Activated CD4-positive, alpha-beta T cell treated with anti-CD3 and anti-CD28 coated beads, Interleukin-2, amount 10 ng/mL, durations not matched to agents 24 days and 14 days (primary cell): ENCODE data around the gene ZMYM5. TPM values are rescaled to one million over a fixed set of nuclear protein-coding genes. Genes with fewer than 3 reads are reported as not detected.
"Not testable (repeated sequence)": the region's sequence is repeated elsewhere in the genome, so short reads cannot be mapped to it uniquely, and the experiment has no call there.

Experiments
- DNase-seq: peaks from one replicate; pipeline ENCODE4 v3.0.0; 2022
- H3K27ac Mint-ChIP-seq: one replicate; pipeline ENCODE4 v1.8.0; 2022; ENCODE audit warnings: mild to moderate bottlenecking, mixed read lengths
- H3K27me3 Mint-ChIP-seq: one replicate; pipeline ENCODE4 v1.8.0; 2022; ENCODE audit warnings: mixed read lengths
- H3K36me3 Mint-ChIP-seq: one replicate; pipeline ENCODE4 v1.8.0; 2022; ENCODE audit warnings: low read depth, mild to moderate bottlenecking, mixed read lengths
- H3K4me1 Mint-ChIP-seq: one replicate; pipeline ENCODE4 v1.8.0; 2021; ENCODE audit warnings: mixed read lengths
- H3K4me3 Mint-ChIP-seq: one replicate; pipeline ENCODE4 v1.8.0; 2022; ENCODE audit warnings: mild to moderate bottlenecking, moderate library complexity, mixed read lengths
- H3K9me3 Mint-ChIP-seq: one replicate; pipeline ENCODE4 v1.8.0; 2021; ENCODE audit warnings: mixed read lengths
- intact Hi-C: fragments of 100-400 bp; cut with micrococcal nuclease; formaldehyde crosslinking; loops from one replicate; pipeline ENCODE4 v1.15.1; 2023
- total RNA-seq: library from RNA; stranded (reverse); gene quantifications from 2 replicates; pipeline ENCODE4 v1.2.3, GENCODE V29; 2022

The ZMYM5 gene
- 12.9 and 13.4 TPM in 2 replicates for total RNA-seq

- Mint-ChIP-seq H3K4me1 (peaks cover 34% of the 10 kb centered on the region), H3K27ac (peak within 1 kb of the TSS; percentile 98), H3K36me3 (peaks cover 25% of the 10 kb centered on the region), H3K4me3 (peak within 1 kb of the TSS; percentile 98), H3K9me3 (no peaks in the 10 kb centered on the region), H3K27me3 (no peaks in the 10 kb centered on the region)
- peak; percentile 99 for DNase-seq
- intact Hi-C loops: loop anchor here (1.0 to 5.0 kb wide), 6 partner anchors 81 to 909 kb away; partner anchors contain the start of genes EEF1AKMT1, MPHOSPH8, PSPC1 and ZMYM2
Measured at GRCh38 chr13:19863323-19864023, at the start of gene ZMYM5. TSS of gene ZMYM5 (minus strand) at chr13:19863649. CDS start at chr13:19852180, 11,469 bp downstream.

GRCh38 chr13:19910336-19911072 is 47.1 kb upstream of the ZMYM5 start:
- Mint-ChIP-seq H3K9me3 (no peaks in the 10 kb centered on the region), H3K36me3 (no peaks in the 10 kb centered on the region), H3K4me1 (no peaks in the 10 kb centered on the region), H3K27me3 (no peaks in the 10 kb centered on the region), H3K27ac (no peak overlapping the region), H3K4me3 (no peak overlapping the region)
- intact Hi-C loops: no loop called here
- DNase-seq: no peak

- intact Hi-C loops: no loop called here
- Mint-ChIP-seq H3K4me1 (no peaks in the 10 kb centered on the region), H3K9me3 (no peaks in the 10 kb centered on the region), H3K36me3 (no peaks in the 10 kb centered on the region), H3K4me3 (no peak overlapping the region), H3K27me3 (no peaks in the 10 kb centered on the region), H3K27ac (no peak overlapping the region)
- no peak for DNase-seq
Measured at GRCh38 chr13:19908350-19908986, 45.0 kb upstream of the ZMYM5 start.

DNA sequence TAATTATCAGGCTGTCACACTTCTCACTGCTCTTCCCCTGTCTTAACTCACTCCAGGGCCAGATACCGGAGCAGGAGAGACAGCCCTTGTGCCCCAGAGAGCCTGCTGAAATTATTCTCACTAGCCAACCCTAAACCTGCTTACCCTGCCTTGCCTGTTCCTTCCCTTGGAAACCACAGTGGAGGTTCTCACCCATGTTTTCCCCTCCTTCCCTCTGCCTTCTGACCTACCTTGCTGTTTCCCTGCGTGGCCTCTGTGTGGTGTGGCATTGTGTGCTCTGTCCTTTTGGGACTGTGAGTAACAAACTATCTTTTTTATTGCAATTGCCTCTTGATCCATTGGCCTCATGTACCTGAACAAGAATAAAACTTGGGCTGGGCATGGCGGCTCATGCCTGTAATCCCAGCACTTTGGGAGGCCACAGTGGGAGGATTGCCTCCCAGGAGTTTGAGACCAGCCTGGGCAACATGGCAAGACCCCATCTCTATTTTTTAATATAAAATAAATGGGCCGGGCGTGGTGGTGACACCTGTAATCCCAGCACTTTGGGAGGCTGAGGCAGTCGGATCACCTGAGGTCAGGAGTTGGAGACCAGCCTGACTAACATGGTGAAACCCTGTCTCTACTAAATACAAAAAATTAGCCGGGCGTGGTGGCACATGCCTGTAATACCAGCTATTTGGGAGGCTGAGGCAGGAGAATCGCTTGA is 42.2 kb upstream of the ZMYM5 start:
- H3K9me3 Mint-ChIP-seq, DNase-seq, H3K27ac Mint-ChIP-seq, H3K36me3 Mint-ChIP-seq, H3K27me3 Mint-ChIP-seq, H3K4me1 Mint-ChIP-seq, H3K4me3 Mint-ChIP-seq, intact Hi-C loops: not testable (repeated sequence)

DNA sequence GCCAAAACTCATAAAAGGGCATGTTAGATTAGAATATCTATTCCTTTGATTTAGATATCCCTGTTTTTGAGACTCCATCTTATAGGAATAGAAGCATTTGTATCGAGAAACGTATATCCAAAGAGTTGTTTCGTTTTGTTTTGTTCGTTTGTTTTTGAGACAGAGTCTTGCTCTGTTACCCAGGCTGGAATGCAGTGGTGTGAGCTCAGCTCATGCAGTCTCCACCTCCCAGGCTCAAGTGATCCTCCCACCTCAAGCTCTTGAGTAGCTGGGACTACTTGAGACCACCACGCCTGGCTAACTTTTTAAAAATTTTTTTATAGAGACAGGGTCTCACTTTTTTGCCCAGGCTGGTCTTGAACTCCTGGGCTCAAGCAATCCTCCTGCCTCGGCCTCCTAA is 26.6 kb upstream of the ZMYM5 start:
- intact Hi-C loops: no loop called here
- H3K36me3 Mint-ChIP-seq: no peaks in the 10 kb centered on the region
- no peak overlapping the region for H3K4me3 Mint-ChIP-seq
- H3K4me1 Mint-ChIP-seq: no peaks in the 10 kb centered on the region
- H3K27me3 Mint-ChIP-seq: no peaks in the 10 kb centered on the region
- no peaks in the 10 kb centered on the region for H3K9me3 Mint-ChIP-seq
- no peak for DNase-seq
- H3K27ac Mint-ChIP-seq: no peak overlapping the region

GRCh38 chr13:19888799-19889198 is 25.4 kb upstream of the ZMYM5 start:
- no peak overlapping the region for H3K27ac Mint-ChIP-seq
- no peaks in the 10 kb centered on the region for H3K9me3 Mint-ChIP-seq
- no peaks in the 10 kb centered on the region for H3K27me3 Mint-ChIP-seq
- intact Hi-C loops: no loop called here
- no peaks in the 10 kb centered on the region for H3K4me1 Mint-ChIP-seq
- no peak for DNase-seq
- H3K36me3 Mint-ChIP-seq: no peaks in the 10 kb centered on the region
- H3K4me3 Mint-ChIP-seq: no peak overlapping the region

- DNase-seq: no peak
- Mint-ChIP-seq H3K4me1 (no peaks in the 10 kb centered on the region), H3K27ac (no peak overlapping the region), H3K27me3 (peaks cover 1% of the 10 kb centered on the region), H3K4me3 (no peak overlapping the region), H3K9me3 (no peaks in the 10 kb centered on the region), H3K36me3 (no peaks in the 10 kb centered on the region)
- intact Hi-C loops: no loop called here
Measured at GRCh38 chr13:19882231-19882630, 18.8 kb upstream of the ZMYM5 start.

DNA sequence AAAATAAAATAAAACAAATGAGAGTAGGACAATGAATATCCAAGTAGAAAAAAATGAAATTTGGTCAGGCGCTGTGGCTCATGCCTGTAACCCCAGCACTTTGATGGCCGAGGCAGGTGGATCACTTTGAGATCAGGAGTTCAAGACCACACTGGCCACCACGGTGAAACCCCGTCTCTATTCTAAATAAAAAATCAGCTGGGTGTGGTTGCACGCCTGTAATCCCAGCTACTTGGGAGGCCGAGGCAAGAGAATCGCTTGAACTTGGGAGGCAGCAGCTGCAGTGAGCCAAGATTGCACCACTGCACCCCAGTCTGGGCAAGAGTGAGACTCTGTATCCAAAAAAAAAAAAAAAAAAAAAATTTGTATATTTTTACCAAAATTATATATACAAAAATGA is 18.2 kb upstream of the ZMYM5 start:
- DNase-seq: no peak
- H3K27ac Mint-ChIP-seq: no peak overlapping the region
- intact Hi-C loops: no loop called here
- peaks cover 1% of the 10 kb centered on the region for H3K27me3 Mint-ChIP-seq
- H3K4me1 Mint-ChIP-seq: no peaks in the 10 kb centered on the region
- no peak overlapping the region for H3K4me3 Mint-ChIP-seq
- no peaks in the 10 kb centered on the region for H3K36me3 Mint-ChIP-seq
- no peaks in the 10 kb centered on the region for H3K9me3 Mint-ChIP-seq

- H3K27ac Mint-ChIP-seq: peak overlapping the region; percentile 93
- peaks cover 15% of the 10 kb centered on the region for H3K36me3 Mint-ChIP-seq
- peaks cover 32% of the 10 kb centered on the region for H3K4me1 Mint-ChIP-seq
- intact Hi-C loops: loop anchor here (5.0 kb wide), 2 partner anchors 153 to 907 kb away; partner anchors contain the start of gene EEF1AKMT1
- H3K9me3 Mint-ChIP-seq: no peaks in the 10 kb centered on the region
- peak overlapping the region; percentile 92 for H3K4me3 Mint-ChIP-seq
- H3K27me3 Mint-ChIP-seq: no peaks in the 10 kb centered on the region
- peak; percentile 92 for DNase-seq
Measured at GRCh38 chr13:19864746-19865309, 1.4 kb upstream of the ZMYM5 start.

GRCh38 chr13:19864024-19864745 is 736 bp upstream of the ZMYM5 start:
- H3K36me3 Mint-ChIP-seq: peaks cover 18% of the 10 kb centered on the region
- H3K4me3 Mint-ChIP-seq: peak overlapping the region; percentile 92
- intact Hi-C loops: loop anchor here (5.0 kb wide), 2 partner anchors 152 to 908 kb away; partner anchors contain the start of gene EEF1AKMT1
- H3K9me3 Mint-ChIP-seq: no peaks in the 10 kb centered on the region
- peaks cover 32% of the 10 kb centered on the region for H3K4me1 Mint-ChIP-seq
- no peaks in the 10 kb centered on the region for H3K27me3 Mint-ChIP-seq
- H3K27ac Mint-ChIP-seq: peak overlapping the region; percentile 93
- DNase-seq: peak; percentile 89

- H3K9me3 Mint-ChIP-seq: no peaks in the 10 kb centered on the region
- H3K4me3 Mint-ChIP-seq: peak overlapping the region; percentile 98
- peak overlapping the region; percentile 98 for H3K27ac Mint-ChIP-seq
- peaks cover 28% of the 10 kb centered on the region for H3K4me1 Mint-ChIP-seq
- DNase-seq: peak; percentile 83
- no peaks in the 10 kb centered on the region for H3K27me3 Mint-ChIP-seq
- intact Hi-C loops: loop anchor here (1.0 to 5.0 kb wide), 6 partner anchors 80 to 910 kb away; partner anchors contain the start of genes EEF1AKMT1, MPHOSPH8, PSPC1 and ZMYM2
- peaks cover 29% of the 10 kb centered on the region for H3K36me3 Mint-ChIP-seq
Measured at GRCh38 chr13:19862481-19863313, 752 bp downstream of the ZMYM5 start.

DNA sequence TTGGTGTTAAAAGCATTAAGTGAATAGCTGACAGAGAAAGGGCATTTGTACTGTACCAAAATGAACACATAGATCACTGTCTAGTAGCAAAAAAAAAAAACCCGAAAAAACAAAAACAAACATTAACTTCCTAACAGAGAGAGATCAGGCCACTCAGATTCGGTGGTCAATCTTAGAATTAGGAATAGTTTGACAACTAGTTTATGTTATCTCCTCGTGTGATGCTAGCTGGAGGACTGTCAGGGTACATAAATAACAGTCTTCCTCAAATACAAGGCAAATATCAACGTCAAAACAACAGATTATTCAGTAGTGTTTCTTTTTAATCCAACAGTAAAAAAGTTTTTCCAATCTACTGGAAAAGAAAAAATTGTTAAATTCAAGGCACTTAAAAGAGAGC is 1.7 kb downstream of the ZMYM5 start:
- no peaks in the 10 kb centered on the region for H3K27me3 Mint-ChIP-seq
- no peaks in the 10 kb centered on the region for H3K9me3 Mint-ChIP-seq
- no peak for DNase-seq
- H3K4me3 Mint-ChIP-seq: peak overlapping the region; percentile 98
- H3K4me1 Mint-ChIP-seq: peaks cover 31% of the 10 kb centered on the region
- H3K36me3 Mint-ChIP-seq: peaks cover 36% of the 10 kb centered on the region
- intact Hi-C loops: loop anchor here (2.0 to 5.0 kb wide), 3 partner anchors 149 to 911 kb away; partner anchors contain the start of gene EEF1AKMT1
- H3K27ac Mint-ChIP-seq: peak overlapping the region; percentile 98
